Ovary (tissue), 9 donors: ENCODE measurements around the gene PTPN20. TPM values are rescaled to one million over a fixed set of nuclear protein-coding genes. Genes with fewer than 3 reads are reported as not detected.

Source experiments
- DNase-seq, 5 donors: peaks; one replicate each; pipeline ENCODE4 v3.0.0-alpha.2; 2019 to 2020
- H3K27ac ChIP-seq, 2 donors: fragments of 200-600 bp; one replicate each; pipeline versions ENCODE4 v1.5.1 to v1.8.0; 2019 to 2022
- H3K27me3 ChIP-seq: fragments of 200-600 bp; one replicate; pipeline ENCODE4 v1.8.0; 2022
- H3K36me3 ChIP-seq: fragments of 200-600 bp; sonication (generic); one replicate; pipeline ENCODE4 v1.5.1; 2019
- H3K4me1 ChIP-seq: one replicate; pipeline ENCODE4 v1.8.1; 2013; ENCODE audit warnings: mild to moderate bottlenecking, moderate library complexity; ENCODE audit not compliant: insufficient read depth
- H3K4me3 ChIP-seq: fragments of 200-600 bp; sonication (generic); one replicate; pipeline ENCODE4 v1.5.1; 2017
- H3K9me3 ChIP-seq, 2 donors: fragments of 200-600 bp in 1 of 2; sonication (generic) in 1 of 2; one replicate each; pipeline versions ENCODE4 v1.5.1 to v1.8.1; 2013 to 2019; ENCODE audit warnings: mild to moderate bottlenecking in 1 of 2, moderate library complexity in 1 of 2
- EP300 ChIP-seq: sonication (generic); formaldehyde crosslinking; IDR thresholded peaks from one replicate; pipeline ENCODE4 v1.6.1; 2017; ENCODE audit warnings: antibody characterized with exemption
- POLR2A ChIP-seq: fragments of 450-650 bp; IDR thresholded peaks from one replicate; pipeline ENCODE4 v1.6.1; 2017; ENCODE audit warnings: antibody characterized with exemption, mild to moderate bottlenecking, moderate library complexity
- WGBS, 3 donors: extraction: QIAGEN DNeasy Blood & Tissue Kit in 1 of 3; methylation state at CpG; one replicate each; pipeline versions ENCODE4 v1.1.5 to v1.1.7; 2013 to 2017; 5-methylcytosine and 5-hydroxymethylcytosine counted together
- intact Hi-C, 4 donors: fragments of 100-400 bp; cut with DNase I; formaldehyde crosslinking; loops; one replicate each; pipeline versions ENCODE4 v1.11.0 to v1.15.1; 2022 to 2023
- polyA plus RNA-seq, 2 donors: library from polyadenylated mRNA; stranded (reverse); fragments of 200-250 nt in 1 of 2; fragments of 350-450 nt in 1 of 2; fragmentation: Illumina TruSeq in 1 of 2; extraction: RNeasy Lipid Tissue Mini Kit (QIAGEN cat#74804) in 1 of 2; gene quantifications; one replicate each; pipeline ENCODE4 v1.2.3, GENCODE V29; 2013 to 2014
- total RNA-seq, 7 donors: library from RNA; depleted of rRNA in 2 of 7; stranded (reverse); fragments of >200 nt in 2 of 7; fragmentation: NEBNext Ultra II Directional in 3 of 7; extraction: Animal tissue kit (Norgen Biotek cat#: 25700) in 3 of 7; gene quantifications; one replicate each; pipeline versions ENCODE4 v1.1.0 to v1.2.4, GENCODE V29; 2016 to 2023
- TF ChIP-seq, protein P1 (sequence below), 3 donors: fragments of 450-650 bp in 2 of 3; fragments of 200-600 bp in 1 of 3; IDR thresholded peaks; one replicate each; pipeline versions ENCODE4 v1.5.1 to v1.8.0; 2016 to 2022; ENCODE audit warnings: antibody characterized with exemption in 3 of 3, mild to moderate bottlenecking in 1 of 3
- donor health status: DM: no; HTN: no; CAD: no; lungs with moderate emphysema.
- donor health status: DM: no; HTN: no; CAD: no.
- donor health status: Bipolar disorder and iron deficiency.
- donor health status: DM: yes; HTN: yes; CAD: no.
- donor health status: DM: no; HTN: no; CAD: no.
- donor health status: DM: yes; HTN: yes; CAD: no.

Gene PTPN20
- total and polyA plus RNA-seq, 9 donors: 1.5 to 8.7 (median 5.0) TPM

DNA sequence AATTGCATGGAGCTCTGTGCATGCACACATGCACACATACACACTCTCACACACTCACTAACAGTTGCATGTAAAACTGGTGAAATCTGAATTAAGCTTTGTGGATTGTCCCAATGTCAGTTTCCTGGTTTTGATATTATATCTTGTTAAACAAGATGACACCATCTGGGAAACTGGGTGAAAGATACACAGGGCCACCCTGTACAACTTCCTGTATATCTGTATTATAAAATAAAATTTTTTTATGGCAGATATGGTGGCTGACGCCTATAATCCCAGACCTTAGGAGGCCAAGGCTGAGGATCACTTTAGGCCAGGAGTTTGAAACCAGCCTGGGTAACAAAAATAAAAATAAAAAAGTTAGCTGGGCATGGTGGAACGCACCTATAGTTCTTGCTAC lies 87.4 kb downstream of the PTPN20 start:
- Histone ChIP-seq H3K36me3 (no peaks in the 10 kb centered on the region), H3K4me1 (no peaks in the 10 kb centered on the region), H3K27ac (no peak overlapping the region), H3K4me3 (no peak overlapping the region), H3K9me3 (no peaks in the 10 kb centered on the region), H3K27me3 (no peaks in the 10 kb centered on the region)
- DNase-seq: no peak
- intact Hi-C loops: no loop called here
- WGBS, 3 donors: 86 to 98% (median 88%) methylated on average over 2 of the region's 2 CpGs
- TF ChIP-seq, protein P1, sequence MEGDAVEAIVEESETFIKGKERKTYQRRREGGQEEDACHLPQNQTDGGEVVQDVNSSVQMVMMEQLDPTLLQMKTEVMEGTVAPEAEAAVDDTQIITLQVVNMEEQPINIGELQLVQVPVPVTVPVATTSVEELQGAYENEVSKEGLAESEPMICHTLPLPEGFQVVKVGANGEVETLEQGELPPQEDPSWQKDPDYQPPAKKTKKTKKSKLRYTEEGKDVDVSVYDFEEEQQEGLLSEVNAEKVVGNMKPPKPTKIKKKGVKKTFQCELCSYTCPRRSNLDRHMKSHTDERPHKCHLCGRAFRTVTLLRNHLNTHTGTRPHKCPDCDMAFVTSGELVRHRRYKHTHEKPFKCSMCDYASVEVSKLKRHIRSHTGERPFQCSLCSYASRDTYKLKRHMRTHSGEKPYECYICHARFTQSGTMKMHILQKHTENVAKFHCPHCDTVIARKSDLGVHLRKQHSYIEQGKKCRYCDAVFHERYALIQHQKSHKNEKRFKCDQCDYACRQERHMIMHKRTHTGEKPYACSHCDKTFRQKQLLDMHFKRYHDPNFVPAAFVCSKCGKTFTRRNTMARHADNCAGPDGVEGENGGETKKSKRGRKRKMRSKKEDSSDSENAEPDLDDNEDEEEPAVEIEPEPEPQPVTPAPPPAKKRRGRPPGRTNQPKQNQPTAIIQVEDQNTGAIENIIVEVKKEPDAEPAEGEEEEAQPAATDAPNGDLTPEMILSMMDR (IDR thresholded peaks at IDR 0.05): no peak
- no peak for TF ChIP-seq POLR2A
- TF ChIP-seq EP300: no peak

DNA sequence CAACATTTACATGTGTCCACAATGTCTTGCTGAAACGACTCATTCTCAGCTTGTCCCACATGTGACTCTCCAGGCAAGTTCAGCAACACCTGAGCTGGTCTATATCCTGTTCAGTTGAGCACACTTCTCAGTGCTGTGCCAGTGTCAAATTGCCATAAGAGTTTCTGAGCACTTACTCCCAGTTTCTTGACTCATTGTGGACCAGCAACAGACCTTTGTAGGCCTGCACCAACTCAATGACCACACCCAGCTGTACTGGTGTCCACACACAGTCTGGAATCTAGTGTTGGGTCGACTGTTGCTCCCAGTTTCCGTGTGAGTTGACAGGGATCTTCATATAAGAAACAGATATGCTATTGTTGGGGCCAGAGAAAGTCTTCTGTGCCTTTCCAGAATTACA lies 88.0 kb downstream of the PTPN20 start:
- 58 to 77% (median 73%) methylated on average over 3 of the region's 3 CpGs for whole genome bisulfite sequencing, 3 donors
- Histone ChIP-seq H3K4me1 (no peaks in the 10 kb centered on the region), H3K27ac (no peak overlapping the region), H3K36me3 (no peaks in the 10 kb centered on the region), H3K27me3 (no peaks in the 10 kb centered on the region), H3K4me3 (no peak overlapping the region), H3K9me3 (no peaks in the 10 kb centered on the region)
- intact Hi-C loops: no loop called here
- DNase-seq: no peak
- no peak for TF ChIP-seq EP300
- TF ChIP-seq, protein P1 (IDR thresholded peaks at IDR 0.05): no peak
- no peak for TF ChIP-seq POLR2A

DNA sequence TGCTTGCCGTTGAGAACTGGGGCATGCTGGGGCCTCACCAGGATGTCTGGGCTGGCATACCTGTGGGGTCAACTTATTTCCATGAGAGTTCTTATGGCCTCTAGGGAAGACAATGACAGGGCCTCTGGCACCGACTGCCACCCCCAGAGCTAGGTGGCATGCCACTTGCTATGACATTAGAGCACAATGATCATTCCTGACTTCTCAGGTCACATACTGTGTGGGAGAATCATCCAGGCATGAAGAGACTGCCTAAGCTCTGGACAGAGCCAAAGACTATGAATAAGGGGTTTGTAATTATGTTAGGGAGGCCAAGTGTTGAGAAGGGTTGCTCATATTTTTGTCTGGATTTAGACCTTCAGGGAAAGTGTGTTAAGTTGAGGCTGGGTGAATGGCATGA lies 97.5 kb downstream of the PTPN20 start:
- Histone ChIP-seq H3K27ac (no peak overlapping the region), H3K4me3 (no peak overlapping the region), H3K36me3 (no peaks in the 10 kb centered on the region), H3K4me1 (peaks cover under 1% of the 10 kb centered on the region), H3K9me3 (no peaks in the 10 kb centered on the region), H3K27me3 (no peaks in the 10 kb centered on the region)
- DNase-seq: no peak
- TF ChIP-seq EP300: no peak
- TF ChIP-seq, protein P1 (IDR thresholded peaks at IDR 0.05): no peak
- no peak for TF ChIP-seq POLR2A
- intact Hi-C loops: no loop called here
- WGBS, 3 donors: 78 to 81% (median 80%) methylated on average over 2 of the region's 2 CpGs

DNA sequence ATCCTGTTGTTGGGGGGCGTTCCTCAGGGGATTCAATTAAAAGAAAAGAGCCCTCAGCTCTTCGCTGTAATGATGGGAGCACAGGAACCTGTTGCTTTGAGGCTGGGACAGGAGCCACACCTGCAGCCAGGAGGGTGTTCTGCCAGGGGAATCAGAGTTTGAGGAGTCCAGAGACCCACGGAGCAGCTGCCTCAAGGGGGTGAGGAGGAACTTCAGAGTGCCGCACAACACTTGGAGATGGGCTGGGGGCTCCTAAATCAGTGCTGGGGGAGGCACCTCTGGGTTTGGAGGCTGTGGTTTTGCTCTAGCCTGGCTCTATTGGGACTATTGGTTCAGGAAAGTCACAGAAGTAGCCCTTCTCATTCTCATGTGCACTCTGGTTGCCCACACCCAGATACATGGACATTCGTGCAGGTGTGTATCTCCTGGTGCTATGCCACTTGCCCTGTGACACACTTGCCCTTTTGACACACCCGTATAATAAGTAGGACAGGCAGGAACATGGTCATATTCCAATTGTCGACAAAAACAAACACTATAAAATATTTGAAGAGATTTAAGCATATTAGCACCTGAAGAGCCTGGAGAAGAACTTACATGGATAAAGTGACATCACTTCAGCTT lies 98.1 kb downstream of the PTPN20 start:
- no peak overlapping the region for H3K4me3 ChIP-seq
- no peak for DNase-seq
- H3K36me3 ChIP-seq: no peaks in the 10 kb centered on the region
- H3K9me3 ChIP-seq: no peaks in the 10 kb centered on the region
- peaks cover 2% of the 10 kb centered on the region for H3K4me1 ChIP-seq
- no peaks in the 10 kb centered on the region for H3K27me3 ChIP-seq
- 73 to 79% (median 76%) methylated on average over 7 of the region's 7 CpGs for WGBS, 3 donors
- intact Hi-C loops: no loop called here
- no peak for TF ChIP-seq EP300
- no peak for TF ChIP-seq POLR2A
- TF ChIP-seq, protein P1 (IDR thresholded peaks at IDR 0.05): no peak
- no peak overlapping the region for H3K27ac ChIP-seq
